Measurements from ENCODE around the gene RALGAPA1.
"Not testable (repeated sequence)": the region's sequence is repeated elsewhere in the genome, so short reads cannot be mapped to it uniquely, and the experiment has no call there.

RALGAPA1 gene

GRCh38 chr14:35626947-35627346 is 182.1 kb downstream of the RALGAPA1 start:
- not testable (repeated sequence) for DNase-seq (ENCODE audit: low spot score)

DNA sequence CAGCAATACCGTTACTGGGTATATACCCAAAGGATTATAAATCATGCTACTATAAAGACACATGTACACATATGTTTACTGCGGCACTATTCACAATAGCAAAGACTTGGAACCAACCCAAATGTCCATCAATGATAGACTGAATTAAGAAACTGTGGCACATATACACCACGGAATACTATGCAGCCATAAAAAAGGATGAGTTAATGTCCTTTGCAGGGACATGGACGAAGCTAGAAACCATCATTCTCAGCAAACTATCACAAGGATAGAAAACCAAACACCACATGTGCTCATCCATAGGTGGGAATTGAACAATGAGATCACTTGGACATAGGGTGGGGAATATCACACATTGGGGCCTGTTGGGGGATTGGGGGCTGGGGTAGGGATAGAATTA is 187.1 kb downstream of the RALGAPA1 start:
- DNase-seq (ENCODE audit: low spot score): not testable (repeated sequence)

GRCh38 chr14:35619998-35620397 is 189.1 kb downstream of the RALGAPA1 start:
- not testable (repeated sequence) for DNase-seq (ENCODE audit: low spot score)

DNA sequence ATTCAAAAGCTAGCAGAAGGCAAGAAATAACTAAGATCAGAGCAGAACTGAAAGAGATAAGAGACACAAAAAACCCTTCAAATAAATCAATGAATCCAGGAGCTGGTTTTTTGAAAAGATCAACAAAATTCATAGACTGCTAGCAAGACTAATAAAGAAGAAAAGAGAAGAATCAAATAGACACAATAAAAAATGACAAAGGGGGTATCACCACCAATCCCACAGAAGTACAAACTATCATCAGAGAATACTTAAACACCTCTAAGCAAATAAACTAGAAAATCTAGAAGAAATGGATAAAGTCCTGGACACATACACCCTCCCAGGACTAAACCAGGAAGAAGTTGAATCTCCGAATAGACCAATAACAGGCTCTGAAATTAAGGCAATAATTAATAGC is 189.6 kb downstream of the RALGAPA1 start:
- DNase-seq (ENCODE audit: low spot score): not testable (repeated sequence)

DNA sequence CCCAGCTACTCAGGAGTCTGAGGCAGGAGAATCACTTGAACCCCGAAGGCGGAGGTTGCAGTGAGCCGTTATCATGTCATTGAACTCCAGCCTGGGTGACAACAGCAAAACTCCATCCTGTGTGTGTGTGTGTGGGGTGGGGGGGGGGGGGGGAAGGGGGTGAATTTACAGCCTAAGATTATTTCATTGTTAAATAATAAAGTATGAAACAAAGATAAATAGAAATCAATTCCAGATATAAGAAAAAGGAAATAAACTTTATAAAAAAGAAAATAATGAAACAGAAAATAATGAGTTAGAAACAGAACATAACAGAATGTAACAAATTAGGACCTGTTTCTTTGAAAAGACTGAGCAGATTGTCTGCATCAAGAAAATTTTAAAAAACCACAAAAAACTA is 191.6 kb downstream of the RALGAPA1 start:
- DNase-seq (ENCODE audit: low spot score): no peak

- DNase-seq (ENCODE audit: low spot score): no peak
These were observed 201.7 kb downstream of the RALGAPA1 start for GRCh38 chr14:35607380-35607779.

GRCh38 chr14:35600253-35600652 is 208.8 kb downstream of the RALGAPA1 start:
- DNase-seq (ENCODE audit: low spot score): no peak

- no peak for DNase-seq (ENCODE audit: low spot score)
These were observed 214.5 kb downstream of the RALGAPA1 start for GRCh38 chr14:35594616-35595015.

DNA sequence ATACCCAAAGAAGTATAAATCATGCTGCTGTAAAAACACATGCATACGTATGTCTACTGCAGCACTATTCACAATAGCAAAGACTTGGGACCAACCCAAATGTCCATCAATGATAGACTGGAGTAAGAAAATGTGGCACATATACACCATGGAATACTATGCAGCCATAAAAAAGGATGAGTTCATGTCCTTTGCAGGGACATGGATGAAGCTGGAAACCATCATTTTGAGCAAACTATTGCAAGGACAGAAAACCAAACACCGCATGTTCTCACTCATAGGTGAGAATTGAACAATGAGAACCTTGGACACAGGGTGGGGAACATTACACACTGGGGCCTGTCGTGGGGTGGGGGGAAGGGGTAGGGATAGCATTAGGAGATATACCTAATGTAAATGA is 221.7 kb downstream of the RALGAPA1 start:
- DNase-seq (ENCODE audit: low spot score): not testable (repeated sequence)

GRCh38 chr14:35578639-35579038 is 230.5 kb downstream of the RALGAPA1 start:
- no peak for DNase-seq (ENCODE audit: low spot score)

- no peak for DNase-seq (ENCODE audit: low spot score)
These were observed 231.0 kb downstream of the RALGAPA1 start for GRCh38 chr14:35578135-35578534.

DNA sequence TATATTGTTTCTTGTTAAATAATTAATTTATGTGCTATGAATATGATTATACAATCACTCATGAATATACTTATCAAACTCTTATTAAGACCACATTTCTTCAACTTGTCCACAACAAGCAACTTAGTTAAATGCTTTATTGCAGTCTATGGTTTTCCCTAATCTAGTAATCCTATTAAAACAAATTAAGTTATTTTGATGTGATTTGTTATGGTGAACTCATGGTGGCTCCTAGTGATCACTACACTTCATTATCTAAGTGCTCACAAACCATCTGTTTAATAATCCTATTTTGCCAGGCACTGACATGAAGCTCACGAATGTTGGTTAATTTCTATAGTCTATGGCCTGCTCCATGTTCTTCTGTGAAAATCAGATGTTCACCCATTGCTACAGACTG is 232.2 kb downstream of the RALGAPA1 start:
- no peak for DNase-seq (ENCODE audit: low spot score)

GRCh38 chr14:35576260-35576659 is 232.8 kb downstream of the RALGAPA1 start:
- DNase-seq (ENCODE audit: low spot score): no peak

- DNase-seq (ENCODE audit: low spot score): no peak
These were observed 235.2 kb downstream of the RALGAPA1 start for GRCh38 chr14:35573911-35574310.

- DNase-seq (ENCODE audit: low spot score): no peak
These were observed 237.5 kb downstream of the RALGAPA1 start for GRCh38 chr14:35571598-35571997.

GRCh38 chr14:35565871-35566464 is 243.1 kb downstream of the RALGAPA1 start:
- no peak for DNase-seq (ENCODE audit: low spot score)

- no peak for DNase-seq (ENCODE audit: low spot score)
These were observed 250.4 kb downstream of the RALGAPA1 start for GRCh38 chr14:35558680-35559079.

DNA sequence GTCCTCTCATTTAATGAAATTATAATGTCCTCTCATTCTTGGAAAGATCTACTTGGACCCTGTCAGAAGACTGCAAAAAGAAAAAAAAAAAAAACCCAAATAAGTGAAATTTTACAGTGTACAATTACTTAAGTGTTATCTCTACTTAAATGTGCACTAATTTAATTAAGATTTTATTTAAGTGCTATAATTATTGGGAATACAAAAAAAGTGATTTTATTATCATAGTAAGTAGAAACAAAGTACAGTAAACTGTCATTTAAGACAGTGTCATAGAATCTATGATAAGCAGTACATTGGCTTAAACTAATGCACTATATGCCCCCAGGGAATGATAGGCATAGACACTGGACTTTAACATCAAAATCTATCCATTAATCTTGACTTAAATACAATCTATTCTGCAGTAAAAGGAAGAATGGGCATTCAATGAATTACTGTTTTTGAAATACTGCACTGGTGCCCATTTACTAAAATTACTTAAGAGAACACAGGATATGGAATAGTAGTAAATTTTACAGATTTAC is 251.8 kb downstream of the RALGAPA1 start:
- DNase-seq (ENCODE audit: low spot score): no peak

DNA sequence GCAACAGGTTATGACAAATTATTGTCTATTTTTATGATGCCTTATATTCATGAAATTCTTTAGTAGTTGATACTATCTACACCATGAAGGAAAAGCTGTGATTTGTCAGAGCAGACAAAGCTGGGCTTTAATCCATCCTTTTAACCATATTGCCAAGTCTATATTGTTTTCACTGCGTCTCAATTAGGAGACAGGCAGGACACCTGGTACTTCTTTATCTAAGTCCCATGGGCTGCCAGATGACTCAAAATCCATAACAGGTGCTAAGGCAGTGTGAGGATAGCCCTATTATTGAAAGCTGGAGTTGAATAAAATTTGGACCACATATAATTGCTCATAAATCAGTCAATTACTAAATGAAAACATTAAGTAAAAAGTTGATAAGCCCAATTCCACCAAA is 252.5 kb downstream of the RALGAPA1 start:
- DNase-seq (ENCODE audit: low spot score): no peak

GRCh38 chr14:35553808-35554207 is 255.3 kb downstream of the RALGAPA1 start:
- DNase-seq (ENCODE audit: low spot score): no peak

GRCh38 chr14:35551081-35551480 is 258.0 kb downstream of the RALGAPA1 start:
- no peak for DNase-seq (ENCODE audit: low spot score)

GRCh38 chr14:35549551-35549950 is 259.5 kb downstream of the RALGAPA1 start:
- no peak for DNase-seq (ENCODE audit: low spot score)

GRCh38 chr14:35543006-35543405 is 266.1 kb downstream of the RALGAPA1 start:
- DNase-seq (ENCODE audit: low spot score): no peak

- no peak for DNase-seq (ENCODE audit: low spot score)
These were observed 269.1 kb downstream of the RALGAPA1 start for GRCh38 chr14:35539969-35540368.
